ENCODE data around the gene NGEF. TPM values are rescaled to one million over a fixed set of nuclear protein-coding genes. Genes with fewer than 3 reads are reported as not detected.

NGEF gene
- total and polyA plus RNA-seq, 9 of the 15 experiments (the other 6 are each of a cell fraction or from before 2014, with no cell fraction given): 0.07 to 0.17 (median 0.09) TPM; not detected in 6

DNA sequence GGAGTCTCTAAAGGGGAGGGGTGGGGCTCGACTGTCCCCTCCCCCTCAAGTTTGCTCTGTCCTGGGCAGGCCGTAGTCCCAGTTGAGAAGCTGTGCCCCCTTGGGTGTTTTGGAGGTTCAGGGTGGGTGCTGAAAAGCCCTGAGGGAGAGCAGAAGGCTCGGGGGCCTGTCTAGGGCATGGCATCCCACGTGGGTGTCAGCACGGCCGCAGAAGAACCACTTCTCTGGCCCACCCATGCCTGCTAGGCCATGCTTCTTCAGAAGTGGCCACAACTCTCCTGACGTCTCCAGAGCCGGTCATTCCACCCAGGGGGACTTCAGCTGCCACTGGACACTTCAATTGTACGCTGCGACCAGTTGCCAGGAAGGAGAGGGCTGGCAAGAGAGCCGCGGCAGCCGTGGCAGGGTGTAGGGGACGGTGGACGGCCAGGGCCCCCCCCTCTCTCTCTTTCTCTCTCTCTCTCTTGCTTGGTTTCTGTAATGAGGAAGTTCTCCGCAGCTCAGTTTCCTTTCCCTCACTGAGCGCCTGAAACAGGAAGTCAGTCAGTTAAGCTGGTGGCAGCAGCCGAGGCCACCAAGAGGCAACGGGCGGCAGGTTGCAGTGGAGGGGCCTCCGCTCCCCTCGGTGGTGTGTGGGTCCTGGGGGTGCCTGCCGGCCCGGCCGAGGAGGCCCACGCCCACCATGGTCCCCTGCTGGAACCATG is 46.9 kb upstream of the NGEF start, which contains the start of gene INPP5D (continued):
- no peak for TF ChIP-seq ZBTB7A (IDR thresholded peaks at IDR 0.05; ENCODE audit: borderline replicate concordance, control insufficient read depth, low read depth, low read length)
- TF ChIP-seq CBFA2T3 (IDR thresholded peaks at IDR 0.05): no peak
- TF ChIP-seq NCOR1 (IDR thresholded peaks at IDR 0.05): no peak
- peak; percentile 78 for TF ChIP-seq ZFX (CRISPR knock-in tag; IDR thresholded peaks at IDR 0.05)
- no peak for TF ChIP-seq HOMEZ (CRISPR knock-in tag; IDR thresholded peaks at IDR 0.05)
- TF ChIP-seq CBFB (CRISPR knock-in tag; IDR thresholded peaks at IDR 0.05): no peak
- no peak for TF ChIP-seq ZNF224 (CRISPR knock-in tag; IDR thresholded peaks at IDR 0.05)
- TF ChIP-seq, protein P1, sequence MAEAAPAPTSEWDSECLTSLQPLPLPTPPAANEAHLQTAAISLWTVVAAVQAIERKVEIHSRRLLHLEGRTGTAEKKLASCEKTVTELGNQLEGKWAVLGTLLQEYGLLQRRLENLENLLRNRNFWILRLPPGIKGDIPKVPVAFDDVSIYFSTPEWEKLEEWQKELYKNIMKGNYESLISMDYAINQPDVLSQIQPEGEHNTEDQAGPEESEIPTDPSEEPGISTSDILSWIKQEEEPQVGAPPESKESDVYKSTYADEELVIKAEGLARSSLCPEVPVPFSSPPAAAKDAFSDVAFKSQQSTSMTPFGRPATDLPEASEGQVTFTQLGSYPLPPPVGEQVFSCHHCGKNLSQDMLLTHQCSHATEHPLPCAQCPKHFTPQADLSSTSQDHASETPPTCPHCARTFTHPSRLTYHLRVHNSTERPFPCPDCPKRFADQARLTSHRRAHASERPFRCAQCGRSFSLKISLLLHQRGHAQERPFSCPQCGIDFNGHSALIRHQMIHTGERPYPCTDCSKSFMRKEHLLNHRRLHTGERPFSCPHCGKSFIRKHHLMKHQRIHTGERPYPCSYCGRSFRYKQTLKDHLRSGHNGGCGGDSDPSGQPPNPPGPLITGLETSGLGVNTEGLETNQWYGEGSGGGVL (CRISPR knock-in tag; IDR thresholded peaks at IDR 0.05): no peak
- 0 out of 2 replicates have a peak, but pooled peaks have one; percentile 25 for TF ChIP-seq ZNF584 (CRISPR knock-in tag; IDR thresholded peaks at IDR 0.05; ENCODE audit: low read depth)
- peak; percentile 30; the same call in 1 of the 2 replicates for TF ChIP-seq POLR2G (IDR thresholded peaks at IDR 0.05; ENCODE audit: low read depth, low read length)
- TF ChIP-seq DNMT1 (IDR thresholded peaks at IDR 0.05): no peak
- TF ChIP-seq ZNF12 (CRISPR knock-in tag; IDR thresholded peaks at IDR 0.05): no peak
- TF ChIP-seq, protein P2, sequence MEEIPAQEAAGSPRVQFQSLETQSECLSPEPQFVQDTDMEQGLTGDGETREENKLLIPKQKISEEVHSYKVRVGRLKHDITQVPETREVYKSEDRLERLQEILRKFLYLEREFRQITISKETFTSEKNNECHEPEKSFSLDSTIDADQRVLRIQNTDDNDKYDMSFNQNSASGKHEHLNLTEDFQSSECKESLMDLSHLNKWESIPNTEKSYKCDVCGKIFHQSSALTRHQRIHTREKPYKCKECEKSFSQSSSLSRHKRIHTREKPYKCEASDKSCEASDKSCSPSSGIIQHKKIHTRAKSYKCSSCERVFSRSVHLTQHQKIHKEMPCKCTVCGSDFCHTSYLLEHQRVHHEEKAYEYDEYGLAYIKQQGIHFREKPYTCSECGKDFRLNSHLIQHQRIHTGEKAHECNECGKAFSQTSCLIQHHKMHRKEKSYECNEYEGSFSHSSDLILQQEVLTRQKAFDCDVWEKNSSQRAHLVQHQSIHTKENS (CRISPR knock-in tag; IDR thresholded peaks at IDR 0.05): no peak
- no peak for TF ChIP-seq NFIC (IDR thresholded peaks at IDR 0.05)
- TF ChIP-seq SPI1 (IDR thresholded peaks at IDR 0.05; ENCODE audit: borderline replicate concordance, low read depth, low read length): peak; percentile 91
- TF ChIP-seq PURB (CRISPR knock-in tag; IDR thresholded peaks at IDR 0.05; ENCODE audit: low read depth): no peak
- no peak for TF ChIP-seq ZEB2 (IDR thresholded peaks at IDR 0.05)
- TF ChIP-seq ETS2 (tag; IDR thresholded peaks at IDR 0.05; ENCODE audit: borderline replicate concordance, poor library complexity, severe bottlenecking): no peak
- peak; percentile 78 for TF ChIP-seq KDM5B (IDR thresholded peaks at IDR 0.05; ENCODE audit: insufficient replicate concordance, low read depth, low read length)
- TF ChIP-seq CC2D1A (IDR thresholded peaks at IDR 0.05): no peak
- TF ChIP-seq ETV6 (IDR thresholded peaks at IDR 0.05; ENCODE audit: borderline replicate concordance in 1 of 2, low read depth in 2 of 2, low read length in 1 of 2): 0 out of 4 replicates have a peak, but pooled peaks of 1 of the 2 experiments have one; percentile 36
- TF ChIP-seq ETV6 (CRISPR knock-in tag; IDR thresholded peaks at IDR 0.05; ENCODE audit: borderline replicate concordance): no peak
- TF ChIP-seq, protein P3, sequence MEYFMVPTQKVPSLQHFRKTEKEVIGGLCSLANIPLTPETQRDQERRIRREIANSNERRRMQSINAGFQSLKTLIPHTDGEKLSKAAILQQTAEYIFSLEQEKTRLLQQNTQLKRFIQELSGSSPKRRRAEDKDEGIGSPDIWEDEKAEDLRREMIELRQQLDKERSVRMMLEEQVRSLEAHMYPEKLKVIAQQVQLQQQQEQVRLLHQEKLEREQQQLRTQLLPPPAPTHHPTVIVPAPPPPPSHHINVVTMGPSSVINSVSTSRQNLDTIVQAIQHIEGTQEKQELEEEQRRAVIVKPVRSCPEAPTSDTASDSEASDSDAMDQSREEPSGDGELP (CRISPR knock-in tag; IDR thresholded peaks at IDR 0.05; ENCODE audit: borderline replicate concordance): peak; percentile 52; the same call in 1 of the 2 replicates
- TF ChIP-seq ELF1 (tag; IDR thresholded peaks at IDR 0.05): no peak

Data from K562 (cell line).